HEK293 (cell line): Measurements from ENCODE around the gene ADAMTS16.

Experiments used
- ATF2 ChIP-seq: fragments of 450-650 bp; formaldehyde crosslinking; IDR thresholded peaks from 2 replicates; pipeline ENCODE4 v1.5.1; 2016; ENCODE audit warnings: missing biosample characterization, missing genetic modification characterization, low read depth
- CTCF ChIP-seq: fragments of 450-650 bp; formaldehyde crosslinking; IDR thresholded peaks from 2 replicates; pipeline ENCODE4 v1.5.1; 2016; ENCODE audit warnings: missing biosample characterization, missing genetic modification characterization
- MZF1 ChIP-seq: fragments of 450-650 bp; formaldehyde crosslinking; IDR thresholded peaks from 2 replicates; pipeline ENCODE4 v1.5.1; 2017; ENCODE audit warnings: missing biosample characterization, missing genetic modification characterization, borderline replicate concordance
- YY1 ChIP-seq: fragments of 450-650 bp; formaldehyde crosslinking; IDR thresholded peaks from 2 replicates; pipeline ENCODE4 v1.5.1; 2018; ENCODE audit warnings: missing biosample characterization, missing genetic modification characterization
- ZNF175 ChIP-seq: fragments of 450-650 bp; formaldehyde crosslinking; IDR thresholded peaks from 2 replicates; pipeline ENCODE4 v1.5.1; 2016; ENCODE audit warnings: missing biosample characterization, missing genetic modification characterization
- ZNF274 ChIP-seq, 2 experiments: fragments of 200-500 bp in 1 of 2; fragments of 450-650 bp in 1 of 2; sonication (Bioruptor generic) in 1 of 2; formaldehyde crosslinking in 1 of 2; IDR thresholded peaks; 2 replicates each; pipeline versions ENCODE4 v1.5.1 to v1.6.1; 2014 to 2016; ENCODE audit warnings: borderline replicate concordance in 1 of 2, inconsistent platforms in 1 of 2, low read length in 1 of 2, missing biosample characterization in 1 of 2, missing genetic modification characterization in 1 of 2
- ZNF426 ChIP-seq: fragments of 450-650 bp; formaldehyde crosslinking; IDR thresholded peaks from 2 replicates; pipeline ENCODE4 v1.5.1; 2017; ENCODE audit warnings: missing biosample characterization, missing genetic modification characterization, mild to moderate bottlenecking, inconsistent platforms, moderate library complexity
- ZNF449 ChIP-seq: fragments of 450-650 bp; formaldehyde crosslinking; IDR thresholded peaks from 2 replicates; pipeline ENCODE4 v1.5.1; 2017; ENCODE audit warnings: missing biosample characterization, mild to moderate bottlenecking, missing genetic modification characterization, moderate library complexity

- TF ChIP-seq CTCF (tag by site-specific recombination) (no peak), ATF2 (no peak), ZNF175 (tag by site-specific recombination) (no peak), MZF1 (tag by site-specific recombination) (no peak), ZNF449 (tag by site-specific recombination) (no peak), ZNF274 (IDR thresholded peaks at IDR 0.05; ENCODE audit: low read length) (no peak), ZNF274 (tag by site-specific recombination; IDR thresholded peaks at IDR 0.05; ENCODE audit: borderline replicate concordance) (no peak), YY1 (tag by site-specific recombination) (no peak), ZNF426 (tag by site-specific recombination) (no peak)
Measured at GRCh38 chr5:5360941-5361520, 220.9 kb downstream of the ADAMTS16 start.
